Fibroblast of skin of left biceps (primary cell): Measurements from ENCODE around the gene SLC40A1.

ENCODE experiments used
- DNase-seq, 2 experiments: peaks; one replicate each; pipeline ENCODE4 v3.0.0-alpha.2; 2013; ENCODE audit warnings: low read depth in 2 of 2

Gene SLC40A1

GRCh38 chr2:189569295-189569910 lies 11.2 kb downstream of the SLC40A1 start:
- DNase-seq: no peak

DNA sequence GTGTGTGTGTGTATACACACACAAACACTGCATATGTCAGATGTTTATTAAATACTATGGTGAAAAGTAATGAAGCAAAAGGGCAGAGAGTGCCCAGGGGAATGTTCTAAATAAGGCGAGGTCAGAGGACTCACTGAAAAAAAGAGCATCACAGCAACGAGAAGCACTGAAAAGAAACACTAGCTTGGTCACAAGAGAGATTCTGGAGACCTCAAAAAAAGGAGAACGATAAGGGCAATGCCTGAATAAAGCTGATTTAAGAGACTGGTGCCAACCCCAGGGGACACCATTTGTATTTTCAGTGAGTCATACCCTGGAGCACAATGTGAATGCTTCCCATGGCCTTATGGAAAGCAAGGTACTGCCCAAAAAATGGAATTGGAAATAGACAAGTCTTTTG lies 14.5 kb downstream of the SLC40A1 start:
- no peak for DNase-seq

DNA sequence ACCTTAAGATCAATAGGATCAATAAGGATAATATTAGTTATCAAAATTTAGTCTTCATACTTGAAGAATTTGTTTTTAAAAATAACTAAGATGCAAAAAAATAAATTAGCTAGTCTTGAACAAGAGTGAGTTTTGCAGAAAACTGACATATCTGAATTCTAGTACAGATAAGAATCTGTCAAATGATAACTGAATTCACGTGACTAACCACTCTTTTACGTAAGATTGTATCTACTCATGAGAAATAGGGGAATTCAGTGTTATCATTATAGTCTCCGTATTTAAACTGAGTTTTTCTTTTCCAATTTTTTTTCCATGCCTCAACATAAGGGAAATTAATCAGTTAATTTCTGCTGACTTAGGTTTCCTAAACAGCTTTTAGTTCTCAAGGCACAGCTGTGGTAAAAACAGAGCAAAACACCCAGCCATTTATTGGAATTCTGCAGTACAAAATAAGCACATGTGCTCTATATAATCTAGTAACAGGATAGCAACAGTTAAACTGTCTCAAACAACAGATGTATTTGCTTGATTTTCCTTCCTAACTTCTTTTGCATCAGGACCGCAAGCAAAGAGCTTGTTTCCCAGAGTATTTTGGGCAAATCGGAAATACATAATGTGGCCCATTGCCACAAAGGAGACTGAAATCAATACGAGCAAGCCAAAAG lies 19.1 kb downstream of the SLC40A1 start:
- no peak for DNase-seq

DNA sequence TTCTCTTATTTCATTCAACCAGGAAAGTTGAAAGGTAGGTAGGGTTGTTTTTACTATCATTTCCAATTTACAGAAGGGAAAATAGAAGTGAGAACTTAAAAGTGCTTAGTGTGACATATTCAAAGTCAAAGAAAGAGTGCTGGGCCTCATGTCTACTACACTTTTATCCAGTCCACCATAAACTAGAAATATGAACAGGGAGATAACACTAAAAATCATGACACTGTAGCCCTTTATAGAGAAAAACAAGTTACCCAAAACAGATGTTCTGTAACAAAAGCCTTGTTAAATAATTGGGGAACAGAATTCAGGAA lies 20.4 kb downstream of the SLC40A1 start:
- DNase-seq: no peak

DNA sequence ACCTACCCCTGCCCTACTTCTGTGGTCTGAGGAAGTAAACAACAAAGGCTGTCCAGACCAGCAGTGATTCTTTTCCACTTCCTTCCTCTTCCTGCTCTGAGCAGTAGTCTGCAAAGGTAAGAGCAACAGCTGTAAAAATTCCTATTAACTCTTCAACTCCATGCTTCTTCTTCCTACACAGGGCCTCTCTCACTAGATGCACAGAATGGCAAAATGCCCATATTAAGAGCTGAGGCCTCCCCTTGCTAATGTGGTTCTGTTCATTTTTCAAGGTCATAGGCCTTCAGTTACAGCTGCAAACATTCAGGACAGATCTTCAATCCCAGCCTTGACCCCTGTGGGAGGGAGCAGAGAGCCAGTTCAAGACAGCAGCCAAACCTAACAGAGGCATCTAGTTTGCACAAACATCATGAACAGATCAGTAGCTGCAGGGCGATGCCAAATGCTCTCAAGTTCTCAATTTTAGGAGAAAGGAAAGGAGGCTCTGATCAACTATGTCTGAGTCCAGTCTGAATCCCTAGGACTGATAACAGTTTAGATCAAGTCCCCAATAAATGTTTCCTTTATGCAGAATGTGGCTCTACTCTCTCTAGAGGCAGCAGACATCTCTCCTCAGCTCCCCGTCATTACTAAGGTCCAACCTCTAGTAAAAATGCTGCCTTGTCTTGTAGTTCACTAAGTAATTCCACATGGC lies 20.9 kb downstream of the SLC40A1 start:
- no peak for DNase-seq

GRCh38 chr2:189558516-189559272 lies 21.9 kb downstream of the SLC40A1 start:
- no peak for DNase-seq

DNA sequence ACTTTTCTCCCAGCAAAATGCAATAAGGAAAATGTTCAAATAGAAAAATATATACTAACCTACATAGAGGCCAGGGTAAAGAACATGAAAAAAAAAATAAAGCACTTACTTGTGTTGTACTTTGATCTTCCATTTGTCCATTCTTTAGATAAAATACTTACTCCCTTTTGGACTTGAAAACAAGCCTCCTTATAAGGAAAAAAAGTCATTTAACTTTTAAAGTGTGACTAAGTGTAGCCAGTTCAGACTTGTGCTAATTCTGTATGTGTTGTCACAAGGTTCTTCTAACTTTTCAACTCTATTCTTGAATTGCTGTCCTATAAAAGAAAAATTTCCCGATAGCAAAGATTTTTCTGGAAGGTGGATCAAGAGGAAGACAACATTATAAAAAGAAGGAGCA lies 23.2 kb downstream of the SLC40A1 start:
- no peak for DNase-seq

DNA sequence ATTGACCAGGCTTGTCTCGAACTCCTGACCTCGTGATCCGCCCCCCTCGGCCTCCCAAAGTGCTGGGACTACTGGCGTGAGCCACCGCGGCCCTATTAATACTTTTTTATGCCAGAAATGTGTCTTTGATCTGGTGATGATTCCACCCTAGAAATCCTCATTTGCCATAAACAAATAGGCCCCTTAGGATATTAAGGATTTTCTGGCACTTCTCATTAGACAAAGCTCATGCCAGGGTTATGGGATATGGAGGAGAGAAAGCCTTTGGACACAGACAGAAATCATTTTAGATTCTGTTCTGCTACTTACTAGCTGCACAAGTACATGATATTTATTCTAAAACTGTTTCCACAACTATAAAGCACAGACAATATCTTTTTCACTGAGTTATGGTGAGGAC lies 24.1 kb downstream of the SLC40A1 start:
- no peak for DNase-seq

GRCh38 chr2:189555232-189555631 lies 25.4 kb downstream of the SLC40A1 start:
- DNase-seq: no peak

DNA sequence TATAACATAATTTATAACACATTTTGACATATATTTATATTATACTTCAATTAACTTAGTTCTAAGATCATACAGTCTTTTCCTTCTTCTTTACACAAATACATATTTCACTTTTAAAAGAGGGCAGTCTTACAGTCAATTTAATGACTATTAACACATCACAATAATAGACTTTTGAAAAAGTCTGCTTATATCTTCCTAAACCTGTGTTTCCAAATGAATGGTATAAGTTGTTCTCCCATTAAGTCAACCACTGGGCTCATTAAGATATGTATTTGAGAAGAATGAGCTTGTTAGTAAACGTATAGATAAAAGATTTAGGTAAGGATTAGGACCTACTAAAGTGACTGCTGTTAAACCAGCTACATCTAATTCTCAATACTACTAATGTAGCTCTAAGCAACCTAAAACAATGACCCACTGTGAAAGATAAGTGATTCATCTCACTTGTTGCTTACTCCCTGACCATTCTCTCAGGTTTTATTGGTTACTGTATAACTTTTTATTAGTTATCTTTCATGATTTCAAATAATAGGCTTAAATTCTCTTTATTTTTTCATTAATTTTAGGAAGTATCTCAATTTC lies 27.0 kb downstream of the SLC40A1 start:
- DNase-seq: no peak

DNA sequence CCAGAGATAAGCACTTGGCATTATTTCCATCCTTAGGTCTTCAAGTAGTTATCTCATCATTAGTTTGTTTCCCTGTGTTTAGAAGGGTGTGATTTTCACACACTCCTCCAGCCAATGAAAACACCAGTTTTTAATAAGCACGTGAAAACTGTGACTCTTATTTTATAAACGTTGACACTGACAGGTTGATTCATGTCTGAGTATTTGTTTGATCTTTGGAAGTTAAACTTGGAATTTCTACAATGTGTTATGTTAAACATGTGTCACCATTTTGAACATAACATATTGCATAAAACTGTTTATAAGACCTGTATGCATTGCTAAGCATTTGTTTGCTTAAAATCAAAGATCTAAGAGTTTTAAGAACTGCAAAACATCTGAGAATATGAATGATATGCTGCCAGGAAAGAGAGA lies 27.6 kb downstream of the SLC40A1 start:
- no peak for DNase-seq

DNA sequence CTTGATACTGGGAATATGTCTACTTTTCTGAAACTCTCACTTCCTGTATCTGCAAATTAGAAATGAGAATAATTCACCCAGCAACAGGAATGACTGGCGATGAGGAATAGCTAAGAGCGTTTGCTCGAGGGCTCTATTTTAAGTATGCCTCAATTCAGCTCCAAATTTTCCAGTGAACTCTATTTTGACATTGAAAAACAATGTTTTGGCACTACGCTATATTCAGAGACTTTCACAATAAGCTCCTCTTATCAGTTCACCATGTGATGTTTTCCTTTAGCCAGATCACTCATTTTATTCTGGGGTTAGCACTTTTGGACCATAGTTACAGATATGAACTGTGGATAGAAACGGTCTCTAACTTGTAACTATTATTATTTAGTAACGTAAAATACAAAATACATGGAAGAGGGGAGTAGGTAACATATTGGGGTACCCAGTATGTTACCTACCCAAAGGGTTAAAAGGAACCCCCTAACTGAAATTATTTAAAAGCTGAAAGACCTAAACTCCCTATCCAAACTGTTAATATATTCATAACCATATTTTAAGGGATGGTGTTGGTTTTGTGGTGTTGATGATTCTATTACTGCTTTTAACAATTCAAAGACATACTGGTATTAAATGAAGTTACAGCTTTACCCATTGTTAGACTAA lies 28.1 kb downstream of the SLC40A1 start:
- DNase-seq: no peak

GRCh38 chr2:189551808-189552207 lies 28.8 kb downstream of the SLC40A1 start:
- no peak for DNase-seq

- DNase-seq: peak; percentile 77 to 83
Measured at GRCh38 chr2:189549449-189549832, 31.1 kb downstream of the SLC40A1 start.

GRCh38 chr2:189548666-189549448 lies 31.7 kb downstream of the SLC40A1 start:
- DNase-seq: no peak

GRCh38 chr2:189545418-189545817 lies 35.2 kb downstream of the SLC40A1 start:
- DNase-seq: no peak

DNA sequence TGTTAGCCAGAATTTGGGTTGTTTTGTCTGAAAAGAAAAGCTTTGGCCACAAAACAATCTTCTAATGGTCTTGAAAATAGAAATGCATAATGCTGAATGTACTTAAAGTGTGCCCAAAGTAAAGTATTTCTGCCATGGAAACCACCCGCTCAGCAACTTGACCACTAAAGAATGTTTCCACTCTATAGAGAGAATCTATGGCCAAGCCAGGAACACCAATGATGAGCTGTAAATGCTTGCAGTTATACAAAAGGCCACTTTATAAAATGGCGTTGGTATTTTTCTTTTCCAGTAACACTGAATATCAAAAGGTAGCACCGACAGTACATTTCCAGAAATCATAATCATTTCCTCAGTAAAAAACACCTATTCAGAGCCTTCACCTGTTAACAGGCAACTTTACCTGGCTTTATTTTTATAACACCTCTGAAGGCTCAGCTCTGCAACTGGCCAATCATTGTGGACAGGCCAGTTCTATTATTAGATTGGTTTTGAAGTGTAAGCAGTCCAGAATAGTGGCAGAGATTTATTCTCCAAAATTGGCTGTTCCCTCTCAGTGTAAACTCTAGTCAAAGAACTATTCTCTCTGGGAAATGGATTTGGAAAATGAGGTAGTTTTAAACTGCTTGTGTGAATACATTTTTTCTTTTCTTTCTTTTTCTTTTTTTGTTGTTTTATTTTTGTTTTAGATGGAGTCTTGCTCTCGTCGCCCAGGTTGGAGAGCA lies 36.1 kb downstream of the SLC40A1 start:
- no peak for DNase-seq

- DNase-seq: no peak
Measured at GRCh38 chr2:189543367-189543766, 37.2 kb downstream of the SLC40A1 start.

- no peak for DNase-seq
Measured at GRCh38 chr2:189542145-189542882, 38.3 kb downstream of the SLC40A1 start.

DNA sequence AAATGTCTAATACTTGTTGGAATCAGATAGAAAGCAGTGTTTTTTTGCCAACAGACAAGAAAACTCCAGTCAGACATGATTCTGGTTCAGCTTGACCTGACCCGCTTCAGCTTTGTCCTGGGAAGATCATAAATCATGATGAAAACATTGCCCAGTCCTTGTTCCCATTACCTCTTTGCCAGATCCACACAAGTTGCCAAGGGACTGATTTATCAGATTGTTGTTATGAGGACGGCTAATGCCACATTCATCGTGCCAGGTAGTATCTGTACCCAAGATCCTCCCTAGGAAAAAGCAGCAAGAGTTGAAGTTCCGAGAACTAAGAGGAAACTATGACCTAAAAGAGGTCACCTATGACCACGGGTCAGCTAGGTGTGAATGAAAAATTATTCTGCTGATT lies 39.0 kb downstream of the SLC40A1 start:
- DNase-seq: no peak
